HG03159 (cell line): ENCODE results near the gene GFOD1.
A peak's percentile ranks its signal among the peaks of the same experiment; 100 is the strongest.
"Not testable (repeated sequence)": the region's sequence is repeated elsewhere in the genome, so short reads cannot be mapped to it uniquely, and the experiment has no call there.

ENCODE experiments used
- ATAC-seq: cut with Tn5 transposase; IDR thresholded peaks from one replicate; pipeline ENCODE4 v1.9.1; 2021; ENCODE audit warnings: mild to moderate bottlenecking, moderate library complexity; ENCODE audit not compliant: unreplicated experiment

Gene GFOD1

DNA sequence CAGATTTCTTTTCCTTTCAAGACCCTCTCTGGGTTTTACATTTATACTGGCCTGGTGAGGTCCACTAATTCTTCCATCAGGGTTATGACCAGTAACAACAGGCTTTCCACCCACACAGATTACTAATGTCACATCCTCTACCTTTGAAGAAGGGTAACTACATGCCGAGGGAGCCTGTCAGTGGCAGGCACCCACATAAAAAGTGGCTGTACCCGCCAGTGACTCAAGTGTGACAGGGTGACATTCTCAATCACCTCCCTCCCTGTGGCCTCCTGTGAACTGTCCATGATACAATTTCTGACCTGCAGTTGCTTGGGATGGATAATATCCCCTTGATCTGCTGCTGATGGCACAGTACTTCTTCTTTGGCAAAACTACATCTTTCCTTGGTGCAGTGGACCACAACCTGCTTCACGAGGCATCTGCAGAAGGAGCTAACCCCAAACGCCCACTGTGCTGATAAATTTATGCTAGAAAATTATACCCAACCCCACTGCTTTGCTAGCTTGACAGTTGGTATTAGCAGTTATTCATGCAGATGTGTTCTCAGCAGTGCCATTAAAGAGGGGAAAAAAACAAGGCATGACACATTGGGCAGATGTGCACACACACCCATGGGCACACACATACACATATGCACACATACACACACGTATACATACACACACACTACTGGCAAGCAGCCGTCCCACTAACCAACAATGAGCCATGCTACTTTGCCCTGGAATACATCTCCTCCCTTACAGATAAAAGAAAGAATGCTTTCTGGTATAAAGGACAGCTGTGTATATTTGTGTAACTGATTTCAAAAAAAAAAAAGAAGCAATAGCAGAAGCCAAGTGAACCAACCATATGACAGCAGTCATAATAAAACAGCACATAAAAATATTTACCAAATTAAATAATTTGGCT, 20.8 kb downstream of the GFOD1 start:
- no peak for ATAC-seq

- ATAC-seq, result no peak
These were observed 21.7 kb downstream of the GFOD1 start for GRCh38 chr6:13465734-13466133.

DNA sequence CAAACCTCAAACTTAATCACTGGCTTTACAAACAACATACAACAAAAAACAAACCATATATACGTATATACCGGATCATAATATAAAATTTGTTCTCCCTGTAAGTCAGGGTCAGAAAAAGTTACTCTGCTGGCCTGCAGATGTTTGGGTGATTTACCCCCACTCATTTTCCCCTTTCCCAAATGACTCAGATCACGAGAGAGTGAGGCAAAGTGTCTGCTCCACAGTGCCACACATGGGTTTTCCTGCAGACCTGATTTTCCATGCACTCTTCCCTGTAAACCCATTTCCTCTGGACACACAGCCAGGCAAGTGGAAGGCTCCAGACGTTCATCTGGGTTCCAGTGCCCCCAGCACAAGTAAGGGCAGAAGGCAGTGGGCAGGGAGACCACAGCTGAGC, 23.5 kb downstream of the GFOD1 start:
- ATAC-seq, result no peak

DNA sequence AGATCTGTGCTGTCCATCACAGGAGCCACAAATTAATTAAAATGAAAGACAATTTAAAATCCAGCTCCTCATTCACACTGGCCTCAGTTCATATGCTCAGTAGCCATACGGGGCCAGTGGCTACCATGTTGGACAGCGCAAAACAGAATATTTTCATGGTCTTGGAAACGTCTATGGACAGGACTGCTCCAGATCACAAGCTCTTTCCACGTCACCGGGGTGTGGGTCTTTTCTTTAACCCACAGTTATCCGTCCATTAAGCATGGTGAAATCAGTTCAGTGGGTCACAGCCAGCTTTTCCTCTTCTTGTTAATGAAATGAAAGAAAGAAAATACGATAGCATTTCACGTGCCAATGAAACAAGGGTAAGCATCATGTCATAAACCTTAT, 24.1 kb downstream of the GFOD1 start:
- ATAC-seq, result no peak

DNA sequence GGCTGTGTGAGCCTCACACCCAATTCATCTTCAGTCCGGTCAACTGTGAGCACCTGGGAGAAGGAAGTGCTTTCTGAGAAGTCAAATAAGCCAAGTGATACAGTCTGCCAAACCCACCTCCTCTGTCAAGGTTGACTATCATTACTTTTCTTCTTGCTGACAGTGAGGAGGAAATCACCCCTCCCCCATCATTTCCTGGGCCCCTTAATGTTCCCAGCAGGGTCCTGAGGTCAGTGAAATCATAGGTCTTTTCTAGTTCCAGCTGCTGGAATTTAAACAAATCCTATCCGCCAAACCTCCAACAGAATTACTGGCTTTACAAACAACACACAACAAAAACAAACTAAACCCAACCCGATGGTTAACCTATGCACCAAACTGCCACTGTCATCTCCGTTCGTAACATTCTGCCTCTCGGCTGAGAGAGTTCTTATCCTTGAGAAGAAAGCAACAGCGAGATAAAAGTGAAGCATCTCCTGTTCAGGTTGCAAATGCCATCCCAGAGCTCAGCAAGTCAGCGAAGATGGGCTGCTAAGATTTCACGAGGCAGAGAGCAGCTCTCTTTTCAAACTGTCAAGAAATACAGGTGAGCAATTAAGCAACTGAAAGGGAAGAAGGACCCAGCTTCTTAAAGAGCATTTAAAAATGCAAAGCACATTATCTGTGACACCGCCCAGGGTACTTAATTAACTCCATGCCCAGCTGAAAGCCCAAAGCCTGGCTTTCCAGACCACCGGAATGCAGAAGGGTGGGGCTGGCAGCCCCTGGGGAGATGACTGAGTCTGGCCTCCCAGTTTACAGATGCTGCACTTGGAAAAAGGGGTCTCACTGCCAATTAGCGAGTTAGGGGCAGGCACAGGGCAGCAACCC, 24.7 kb downstream of the GFOD1 start:
- no peak for ATAC-seq

GRCh38 chr6:13461805-13462204, 25.6 kb downstream of the GFOD1 start:
- no peak for ATAC-seq

- no peak for ATAC-seq
These were observed 26.1 kb downstream of the GFOD1 start for GRCh38 chr6:13461307-13461706.

DNA sequence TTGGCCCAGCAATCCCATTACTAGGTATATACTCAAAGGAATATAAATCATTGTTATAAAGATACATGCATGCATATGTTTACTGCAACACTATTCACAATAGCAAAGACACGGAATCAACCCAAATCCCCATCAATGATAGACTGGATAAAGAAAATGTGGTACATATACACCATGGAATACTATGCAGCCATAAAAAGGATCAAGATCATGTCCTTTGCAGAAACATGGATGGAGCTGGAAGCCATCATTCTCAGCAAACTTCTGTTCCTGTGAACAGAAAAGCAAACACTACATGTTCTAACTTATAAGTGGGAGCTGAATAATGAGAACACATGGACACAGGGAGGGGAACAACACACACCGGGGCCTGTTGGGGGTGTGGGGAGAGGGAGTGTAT, 27.1 kb downstream of the GFOD1 start:
- ATAC-seq, result not testable (repeated sequence)

- no peak for ATAC-seq
These were observed 29.8 kb downstream of the GFOD1 start for GRCh38 chr6:13457577-13457976.

GRCh38 chr6:13455552-13455966, 31.8 kb downstream of the GFOD1 start:
- ATAC-seq, result no peak

- peak; percentile 36 for ATAC-seq
These were observed 32.8 kb downstream of the GFOD1 start for GRCh38 chr6:13454286-13455221.

- ATAC-seq, result no peak
These were observed 33.6 kb downstream of the GFOD1 start for GRCh38 chr6:13453771-13454251.

GRCh38 chr6:13453153-13453552, 34.2 kb downstream of the GFOD1 start:
- no peak for ATAC-seq

GRCh38 chr6:13452346-13453117, 34.9 kb downstream of the GFOD1 start:
- ATAC-seq, result no peak

DNA sequence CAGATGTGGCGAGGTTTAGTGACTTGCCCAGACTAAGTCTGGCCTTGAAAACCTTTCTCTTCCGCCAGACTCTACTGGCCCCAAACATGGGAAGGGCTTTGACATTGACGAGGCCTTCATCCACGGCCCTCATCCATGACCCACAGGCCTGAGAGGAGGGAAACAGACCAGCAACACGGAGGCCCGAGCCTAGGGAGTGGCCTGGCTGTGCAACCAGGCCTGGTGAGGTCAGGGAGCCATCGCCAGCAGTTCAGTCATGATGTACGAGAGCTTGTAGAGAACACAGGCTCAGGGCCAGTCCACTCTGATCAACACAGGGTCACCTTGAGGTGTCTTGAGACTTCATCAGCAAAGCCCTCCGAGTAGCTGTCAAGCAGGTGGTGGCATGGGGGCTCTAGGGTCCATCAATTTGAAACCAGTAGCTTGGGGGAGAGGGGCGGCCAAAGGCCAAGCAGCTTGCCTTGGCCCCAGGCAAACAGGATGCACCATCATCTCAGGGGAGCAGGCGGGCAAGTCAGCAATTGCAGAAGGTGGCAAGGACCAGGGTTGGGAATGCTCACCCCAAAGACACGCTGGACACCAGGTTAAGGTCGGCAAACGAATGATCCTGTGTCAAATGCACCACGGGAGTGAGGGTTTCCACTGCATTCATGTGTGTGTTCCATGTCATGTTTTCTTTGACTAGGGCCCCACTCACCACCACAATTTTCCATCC, 36.1 kb downstream of the GFOD1 start:
- ATAC-seq, result no peak

- no peak for ATAC-seq
These were observed 36.8 kb downstream of the GFOD1 start for GRCh38 chr6:13450628-13451027.

DNA sequence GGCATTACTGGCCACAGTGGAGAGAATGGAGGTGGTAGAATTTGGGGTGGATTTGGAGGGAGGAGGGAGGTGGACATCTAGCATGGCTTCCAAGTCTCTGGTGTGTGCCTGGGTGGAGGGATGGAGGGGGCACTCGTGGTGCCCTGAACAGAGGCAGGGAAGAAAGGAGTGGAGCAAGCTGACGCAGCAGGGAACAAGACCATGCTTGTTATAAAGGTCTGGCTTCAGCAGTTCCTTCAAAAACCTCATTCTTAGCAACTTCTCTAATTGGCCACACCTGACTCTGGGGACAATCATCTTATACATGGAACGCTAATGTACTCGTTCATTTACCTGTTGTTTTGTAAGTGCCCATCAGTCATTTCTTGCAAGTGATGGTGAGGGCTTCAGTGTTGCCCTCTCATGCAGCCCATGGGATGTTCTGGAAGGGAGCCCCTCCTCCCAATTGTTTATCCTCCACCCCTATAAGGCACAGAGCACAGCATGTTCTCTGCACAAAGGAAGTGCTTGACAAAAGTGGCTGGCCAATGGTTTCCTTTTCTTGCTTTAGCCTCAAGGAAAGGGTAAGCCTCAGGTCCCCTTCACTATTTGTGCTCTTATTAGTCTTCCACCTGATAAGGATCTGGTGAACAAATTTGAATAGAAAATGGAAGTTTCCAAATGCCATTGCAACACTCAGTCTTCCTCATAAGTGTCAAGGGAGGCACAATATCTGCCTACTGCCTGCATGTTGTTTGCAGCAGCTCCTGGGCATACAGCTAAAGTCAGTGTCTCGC, 39.3 kb downstream of the GFOD1 start:
- ATAC-seq, result no peak

DNA sequence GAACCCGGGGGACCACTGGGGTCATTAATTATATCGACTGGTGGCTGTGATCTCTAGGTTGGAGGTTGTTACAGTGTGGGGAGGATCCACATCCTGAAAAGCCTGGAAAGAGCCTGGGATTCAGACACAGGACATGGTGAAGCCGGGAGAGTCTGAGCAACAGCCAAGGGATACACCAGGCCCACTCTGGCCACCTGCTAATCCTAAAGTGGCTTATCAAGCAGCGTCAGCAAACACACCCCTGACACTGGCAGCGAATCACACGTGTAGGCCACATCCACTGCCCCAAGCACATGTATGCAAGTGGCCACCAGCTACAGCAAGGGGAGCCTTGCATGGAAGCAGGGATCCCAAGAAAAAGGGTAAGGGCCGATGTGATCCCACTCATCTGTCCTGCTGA, 41.0 kb downstream of the GFOD1 start:
- no peak for ATAC-seq

DNA sequence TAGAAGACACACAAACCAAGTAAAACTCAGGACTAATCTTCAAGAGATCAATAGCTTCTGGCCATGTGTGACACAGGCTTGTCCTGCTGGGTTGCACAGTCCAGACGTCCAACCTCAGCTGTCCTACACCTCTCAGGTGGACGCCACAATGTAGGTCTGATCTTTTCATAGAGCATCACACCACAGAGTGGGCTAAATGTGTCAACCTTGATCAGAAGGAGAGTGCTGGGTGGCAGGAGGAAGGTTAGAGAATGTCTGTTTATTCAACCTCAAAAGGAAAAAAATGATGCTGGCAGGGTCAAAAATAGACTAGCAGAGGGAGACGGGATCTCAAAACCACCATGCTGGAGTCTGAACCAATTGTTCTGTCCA, 41.7 kb downstream of the GFOD1 start:
- no peak for ATAC-seq
